Brain microvascular endothelial cell (primary cell): ENCODE measurements around the gene FOXD1.

Source experiments
- DNase-seq: peaks from one replicate; pipeline ENCODE4 v3.0.0-alpha.2; 2020
- H3K27ac ChIP-seq: fragments of 250-450 bp; sonication (Bioruptor Pico); 2 replicates; pipeline ENCODE4 v1.5.1; 2020; ENCODE audit warnings: mild to moderate bottlenecking, moderate library complexity
- H3K27me3 ChIP-seq: fragments of 250-450 bp; sonication (Bioruptor Pico); replicated peaks from 2 replicates; pipeline ENCODE4 v1.5.1; 2020; ENCODE audit warnings: mild to moderate bottlenecking
- H3K36me3 ChIP-seq: fragments of 250-450 bp; sonication (Bioruptor Pico); replicated peaks from 2 replicates; pipeline ENCODE4 v1.5.1; 2020; ENCODE audit warnings: mild to moderate bottlenecking
- H3K4me3 ChIP-seq: 2 replicates; pipeline ENCODE4 v1.5.1; 2011; ENCODE audit warnings: low read depth, mild to moderate bottlenecking, control low read depth, low read length, moderate library complexity
- in situ Hi-C: cut with HindIII; loops from 2 replicates; pipeline ENCODE4 v1.10.0; 2017; ENCODE audit warnings: low sequenced_read_pairs, low pct_ligation_motif_present
- TF ChIP-seq, protein P1 (sequence below): IDR thresholded peaks from 2 replicates; pipeline ENCODE4 v1.5.1; 2011; ENCODE audit warnings: low read depth, mild to moderate bottlenecking, moderate library complexity, low read length, control low read depth, inconsistent platforms; ENCODE audit errors: missing control alignments

Gene FOXD1

DNA sequence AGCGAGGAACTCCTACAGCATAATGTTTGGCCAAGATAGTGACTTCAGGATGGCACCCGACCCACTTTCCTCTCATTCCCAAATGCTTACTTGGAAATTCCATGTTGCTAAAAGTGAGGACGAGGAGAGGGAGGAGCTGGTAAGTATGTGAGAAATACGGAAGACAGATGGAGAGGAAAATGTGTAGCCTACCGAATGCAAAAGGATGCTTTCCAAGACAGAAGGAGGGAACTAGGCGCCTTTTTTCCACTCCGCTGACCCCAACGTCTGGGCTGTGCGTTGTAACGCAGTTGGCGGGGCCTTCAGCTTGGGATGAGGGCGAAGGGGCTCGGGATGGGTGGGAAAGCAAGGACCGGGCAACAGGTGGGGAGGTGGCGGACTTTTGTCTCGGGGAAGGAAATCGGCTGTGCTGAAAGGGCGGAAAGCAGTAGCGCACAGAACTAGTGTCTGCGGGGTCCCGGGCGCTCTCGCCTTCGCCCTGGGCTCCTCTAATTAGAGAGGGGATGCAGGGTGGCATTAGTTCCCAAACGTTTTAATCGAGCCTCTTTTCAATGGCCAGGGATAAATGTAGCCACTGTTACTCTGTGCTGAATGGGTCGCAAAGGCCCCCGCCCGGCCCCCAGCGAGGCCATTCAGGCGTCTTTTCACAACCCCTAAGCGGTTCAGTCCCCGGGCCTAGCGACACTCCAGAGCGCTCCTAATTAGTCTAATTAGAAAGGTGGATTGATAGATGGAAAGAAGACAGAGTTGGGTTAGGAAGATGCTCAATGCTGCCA, 12.6 kb downstream of the FOXD1 start:
- Histone ChIP-seq H3K4me3 (peak overlapping the region; percentile 46), H3K27me3 (no peaks in the 10 kb centered on the region), H3K36me3 (no peaks in the 10 kb centered on the region), H3K27ac (no peak overlapping the region)
- DNase-seq = no peak
- TF ChIP-seq, protein P1, sequence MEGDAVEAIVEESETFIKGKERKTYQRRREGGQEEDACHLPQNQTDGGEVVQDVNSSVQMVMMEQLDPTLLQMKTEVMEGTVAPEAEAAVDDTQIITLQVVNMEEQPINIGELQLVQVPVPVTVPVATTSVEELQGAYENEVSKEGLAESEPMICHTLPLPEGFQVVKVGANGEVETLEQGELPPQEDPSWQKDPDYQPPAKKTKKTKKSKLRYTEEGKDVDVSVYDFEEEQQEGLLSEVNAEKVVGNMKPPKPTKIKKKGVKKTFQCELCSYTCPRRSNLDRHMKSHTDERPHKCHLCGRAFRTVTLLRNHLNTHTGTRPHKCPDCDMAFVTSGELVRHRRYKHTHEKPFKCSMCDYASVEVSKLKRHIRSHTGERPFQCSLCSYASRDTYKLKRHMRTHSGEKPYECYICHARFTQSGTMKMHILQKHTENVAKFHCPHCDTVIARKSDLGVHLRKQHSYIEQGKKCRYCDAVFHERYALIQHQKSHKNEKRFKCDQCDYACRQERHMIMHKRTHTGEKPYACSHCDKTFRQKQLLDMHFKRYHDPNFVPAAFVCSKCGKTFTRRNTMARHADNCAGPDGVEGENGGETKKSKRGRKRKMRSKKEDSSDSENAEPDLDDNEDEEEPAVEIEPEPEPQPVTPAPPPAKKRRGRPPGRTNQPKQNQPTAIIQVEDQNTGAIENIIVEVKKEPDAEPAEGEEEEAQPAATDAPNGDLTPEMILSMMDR = no peak
- in situ Hi-C loops = loop anchor here (25.0 kb wide), 1 partner anchor 124 kb away; no protein-coding TSS in a partner anchor

DNA sequence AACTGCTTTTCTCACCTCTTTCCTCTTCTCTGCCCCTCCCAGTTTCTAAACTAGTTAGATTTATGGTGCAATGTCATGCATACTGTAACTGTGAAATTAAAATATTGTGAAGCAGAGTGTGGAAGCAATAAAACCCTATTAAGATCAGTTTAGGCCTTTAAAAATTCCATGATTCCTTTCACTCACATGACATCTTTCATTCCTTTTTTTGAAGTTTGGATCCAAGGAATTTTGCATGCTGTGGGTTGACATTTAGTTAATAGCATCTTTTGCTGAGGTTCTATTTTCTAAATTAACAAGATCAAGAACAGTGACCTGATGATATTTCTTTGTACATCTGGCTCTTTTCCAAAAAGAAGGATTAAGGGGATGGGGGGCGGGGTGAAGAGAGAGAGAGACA, 13.7 kb downstream of the FOXD1 start:
- TF ChIP-seq, protein P1 = no peak
- H3K27me3 ChIP-seq = no peaks in the 10 kb centered on the region
- no peak for DNase-seq
- no peak overlapping the region for H3K27ac ChIP-seq
- no peaks in the 10 kb centered on the region for H3K36me3 ChIP-seq
- no peak overlapping the region for H3K4me3 ChIP-seq
- in situ Hi-C loops = loop anchor here (25.0 kb wide), 1 partner anchor 123 kb away; no protein-coding TSS in a partner anchor

DNA sequence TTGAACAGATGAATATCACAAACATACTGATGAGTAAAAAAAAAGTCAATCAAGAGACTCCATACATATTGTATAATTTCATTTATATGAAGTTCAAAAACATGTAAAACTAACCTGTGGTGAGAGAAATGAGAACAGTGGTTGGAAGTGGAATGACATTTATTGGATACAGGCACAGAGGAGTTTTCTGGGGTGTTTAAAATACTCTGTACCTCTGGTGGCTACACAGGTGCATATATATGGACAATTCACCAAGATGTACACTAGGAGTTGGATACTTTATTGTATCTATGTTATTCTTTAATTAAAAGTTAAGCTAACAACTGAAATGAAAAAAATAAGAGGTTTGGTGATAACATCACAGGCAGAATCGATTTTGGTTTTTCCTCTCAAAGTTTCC, 14.1 kb downstream of the FOXD1 start:
- Histone ChIP-seq H3K4me3 (no peak overlapping the region), H3K27ac (no peak overlapping the region), H3K27me3 (no peaks in the 10 kb centered on the region), H3K36me3 (no peaks in the 10 kb centered on the region)
- DNase-seq = no peak
- TF ChIP-seq, protein P1 = no peak
- in situ Hi-C loops = loop anchor here (25.0 kb wide), 1 partner anchor 122 kb away; no protein-coding TSS in a partner anchor

DNA sequence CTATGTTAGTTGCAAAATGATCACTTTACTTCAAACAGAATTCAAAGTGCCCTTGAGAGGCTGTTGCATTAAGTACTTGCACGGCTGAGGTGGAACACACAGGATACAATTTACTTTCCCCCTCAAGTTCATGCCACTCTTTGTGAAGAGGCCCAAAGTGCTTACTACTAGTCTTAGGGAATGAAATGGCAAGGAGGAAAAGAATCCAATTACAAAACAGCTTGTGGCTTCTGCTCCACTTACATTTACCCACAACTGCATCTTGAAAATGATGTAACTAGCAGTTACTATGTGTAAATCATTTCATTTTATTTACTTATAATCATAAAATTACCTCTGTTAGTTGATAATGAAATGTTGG, 14.6 kb downstream of the FOXD1 start:
- in situ Hi-C loops = loop anchor here (25.0 kb wide), 1 partner anchor 122 kb away; no protein-coding TSS in a partner anchor
- TF ChIP-seq, protein P1 = no peak
- Histone ChIP-seq H3K36me3 (no peaks in the 10 kb centered on the region), H3K27ac (no peak overlapping the region), H3K4me3 (no peak overlapping the region), H3K27me3 (no peaks in the 10 kb centered on the region)
- no peak for DNase-seq

DNA sequence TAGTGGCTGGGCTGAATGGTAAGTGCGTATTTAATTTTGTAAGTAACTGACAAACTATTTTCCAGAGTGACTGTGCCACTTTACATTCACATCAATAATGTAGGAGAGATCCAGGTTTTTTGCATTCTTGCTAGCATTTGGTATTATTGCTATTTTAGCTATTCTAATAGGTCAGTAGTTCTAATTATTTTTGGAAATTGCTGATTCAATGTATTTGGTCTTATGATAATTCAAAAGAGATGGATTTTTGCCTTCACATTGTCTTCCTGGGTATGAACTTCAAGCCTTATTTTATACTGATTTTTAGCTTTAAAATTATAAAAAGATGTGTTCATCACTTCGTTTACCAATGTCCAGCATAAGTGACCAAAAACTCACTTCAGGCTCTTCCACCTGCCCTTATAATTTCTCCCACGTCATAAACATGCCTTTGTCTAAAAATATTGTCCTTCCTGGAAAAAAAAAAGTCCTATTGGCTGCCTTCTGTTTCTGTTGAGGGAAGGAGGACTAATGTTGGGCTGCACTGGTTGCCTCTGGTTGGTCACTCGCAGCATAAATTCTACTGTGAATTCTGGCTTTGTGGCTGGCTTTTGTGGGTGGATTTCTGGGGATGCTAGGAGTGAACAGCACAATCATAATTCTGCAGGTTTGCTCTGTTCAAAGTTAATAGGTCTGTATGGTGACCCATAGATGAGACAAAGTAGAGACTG, 15.2 kb downstream of the FOXD1 start:
- Histone ChIP-seq H3K27me3 (no peaks in the 10 kb centered on the region), H3K36me3 (no peaks in the 10 kb centered on the region), H3K27ac (no peak overlapping the region), H3K4me3 (no peak overlapping the region)
- TF ChIP-seq, protein P1 = no peak
- DNase-seq = no peak
- in situ Hi-C loops = loop anchor here (25.0 kb wide), 1 partner anchor 121 kb away; no protein-coding TSS in a partner anchor
